IMR-90 (cell line): ENCODE data around the gene DBI. TPM values are rescaled to one million over a fixed set of nuclear protein-coding genes. Genes with fewer than 3 reads are reported as not detected.

ENCODE experiments used
- ATAC-seq: fragments of 200-7000 bp; cut with Tn5 transposase; 2 replicates; pipeline ENCODE4 v1.9.1; 2020; ENCODE audit warnings: low read depth, mild to moderate bottlenecking, moderate library complexity
- BruUV-seq: library from RNA; stranded (reverse); fragments of 400-500 nt; replicated peaks from 2 replicates; lab custom pipeline; 2021; lab: Mats Ljungman, UMichigan
- CTCF ChIA-PET: fragments of 300-600 bp; formaldehyde crosslinking; extraction: SDS; loops from one replicate; lab custom pipeline; 2021; ENCODE audit warnings: antibody characterized with exemption; lab: Yijun Ruan, JAX
- POLR2A ChIA-PET: fragments of 300-600 bp; sonication (Branson Sonifier 250); formaldehyde crosslinking; loops from one replicate; lab custom pipeline; 2022; ENCODE audit warnings: antibody characterized with exemption; ENCODE audit not compliant: unreplicated experiment; lab: Charles Lee
- DNase-seq: peaks from one replicate; pipeline ENCODE4 v3.0.0; 2013
- H2AFZ ChIP-seq: replicated peaks from 2 replicates; pipeline ENCODE3; 2013; ENCODE audit warnings: low read length, mild to moderate bottlenecking; ENCODE audit not compliant: poor library complexity
- H2AK5ac ChIP-seq: 2 replicates; pipeline ENCODE4 v1.6.1; 2013; ENCODE audit warnings: low read depth, low read length, inconsistent platforms
- H2AK9ac ChIP-seq: replicated peaks from 2 replicates; pipeline ENCODE3; 2013; ENCODE audit warnings: mild to moderate bottlenecking, low read depth, low read length, moderate library complexity; ENCODE audit not compliant: poor library complexity
- H2BK120ac ChIP-seq: 2 replicates; pipeline ENCODE4 v1.6.1; 2013; ENCODE audit warnings: low read depth, low read length, inconsistent platforms
- H2BK15ac ChIP-seq: 3 replicates; pipeline ENCODE4 v1.6.1; 2013; ENCODE audit warnings: low read depth, low read length, inconsistent platforms
- H2BK20ac ChIP-seq: 2 replicates; pipeline ENCODE4 v1.6.1; 2013; ENCODE audit warnings: low read depth, mild to moderate bottlenecking, inconsistent platforms, low read length, moderate library complexity
- H2BK5ac ChIP-seq: 2 replicates; pipeline ENCODE4 v1.6.1; 2013; ENCODE audit warnings: mild to moderate bottlenecking, low read depth, low read length, inconsistent platforms; ENCODE audit not compliant: poor library complexity, severe bottlenecking
- H3K14ac ChIP-seq: replicated peaks from 2 replicates; pipeline ENCODE4 v1.6.1; 2013; ENCODE audit warnings: low read depth, low read length, inconsistent platforms
- H3K18ac ChIP-seq: 2 replicates; pipeline ENCODE4 v1.6.1; 2013; ENCODE audit warnings: low read depth, low read length, control low read depth
- H3K23ac ChIP-seq: 2 replicates; pipeline ENCODE4 v1.6.1; 2013; ENCODE audit warnings: low read depth, low read length, inconsistent platforms
- H3K27ac ChIP-seq: 2 replicates; pipeline ENCODE4 v1.5.1; 2013; ENCODE audit warnings: mild to moderate bottlenecking, control low read depth, low read length; ENCODE audit not compliant: insufficient read depth
- H3K27me3 ChIP-seq: 2 replicates; pipeline ENCODE4 v1.6.1; 2013; ENCODE audit warnings: low read length; ENCODE audit not compliant: control insufficient read depth, insufficient read depth
- H3K36me3 ChIP-seq: 2 replicates; pipeline ENCODE4 v1.6.1; 2013; ENCODE audit warnings: low read length, mixed read lengths; ENCODE audit not compliant: control insufficient read depth, insufficient read depth
- H3K4ac ChIP-seq: 2 replicates; pipeline ENCODE4 v1.6.1; 2013; ENCODE audit warnings: low read depth, low read length, inconsistent platforms
- H3K4me1 ChIP-seq: 2 replicates; pipeline ENCODE4 v1.6.1; 2013; ENCODE audit warnings: low read length, mixed read lengths; ENCODE audit not compliant: control insufficient read depth, insufficient read depth
- H3K4me2 ChIP-seq: 2 replicates; pipeline ENCODE4 v1.6.1; 2013; ENCODE audit warnings: low read depth, mild to moderate bottlenecking, control low read depth, low read length, moderate library complexity
- H3K4me3 ChIP-seq: 2 replicates; pipeline ENCODE4 v1.5.1; 2013; ENCODE audit warnings: low read depth, mild to moderate bottlenecking, control low read depth, low read length, moderate library complexity; ENCODE audit not compliant: insufficient read depth
- H3K56ac ChIP-seq: 2 replicates; pipeline ENCODE4 v1.6.1; 2013; ENCODE audit warnings: low read length, inconsistent platforms; ENCODE audit not compliant: insufficient read depth; ENCODE audit errors: extremely low read depth
- H3K79me1 ChIP-seq, 2 experiments: 2 replicates each; pipeline ENCODE4 v1.6.1; 2013; ENCODE audit warnings: low read length in 2 of 2, inconsistent platforms in 1 of 2, low read depth in 1 of 2
- H3K9ac ChIP-seq: 2 replicates; pipeline ENCODE4 v1.6.1; 2013; ENCODE audit warnings: low read depth, low read length, control low read depth
- H3K9me1 ChIP-seq: 2 replicates; pipeline ENCODE4 v1.6.1; 2013; ENCODE audit warnings: low read length, inconsistent platforms; ENCODE audit not compliant: insufficient read depth
- H3K9me3 ChIP-seq: 2 replicates; pipeline ENCODE4 v1.6.1; 2013; ENCODE audit warnings: low read length; ENCODE audit not compliant: control insufficient read depth, insufficient read depth
- H4K20me1 ChIP-seq: 2 replicates; pipeline ENCODE4 v1.6.1; 2013; ENCODE audit warnings: low read length, inconsistent platforms; ENCODE audit not compliant: insufficient read depth
- H4K5ac ChIP-seq: 2 replicates; pipeline ENCODE4 v1.6.1; 2013; ENCODE audit warnings: mild to moderate bottlenecking, low read depth, low read length, control low read depth
- H4K8ac ChIP-seq, 2 experiments: 2 replicates each; pipeline ENCODE4 v1.6.1; 2013; ENCODE audit warnings: low read depth in 2 of 2, low read length in 2 of 2, control low read depth in 1 of 2, inconsistent platforms in 1 of 2
- H4K91ac ChIP-seq: 2 replicates; pipeline ENCODE4 v1.6.1; 2013; ENCODE audit warnings: low read depth, low read length, inconsistent platforms; ENCODE audit not compliant: insufficient read depth
- MAZ ChIP-seq: IDR thresholded peaks from 2 replicates; pipeline ENCODE4 v1.6.1; 2012; ENCODE audit warnings: low read depth, mild to moderate bottlenecking, low read length, improper control_type of control experiment, moderate library complexity, borderline replicate concordance
- RCOR1 ChIP-seq: IDR thresholded peaks from 2 replicates; pipeline ENCODE4 v1.6.1; 2012; ENCODE audit warnings: mild to moderate bottlenecking, low read length, improper control_type of control experiment; ENCODE audit not compliant: insufficient replicate concordance
- WGBS, 2 experiments: methylation state at CpG; one replicate each; pipeline versions ENCODE4 v1.1.5 to v1.1.7; 2013; ENCODE audit warnings: missing lambda C conversion rate in 2 of 2; ENCODE audit not compliant: insufficient read length in 1 of 2; ENCODE audit errors: extremely low coverage in 2 of 2; 5-methylcytosine and 5-hydroxymethylcytosine counted together
- dilution Hi-C: fragments of 300-500 bp; cut with HindIII; formaldehyde crosslinking; loops from one replicate; pipeline ENCODE4 v1.14.3; 2018; ENCODE audit warnings: low sequenced_read_pairs; ENCODE audit not compliant: unreplicated experiment
- in situ Hi-C: fragments of 300-500 bp; cut with MboI; formaldehyde crosslinking; loops from 3 replicates; pipeline ENCODE4 v1.14.3; 2019; ENCODE audit warnings: low sequenced_read_pairs, inconsistent platforms, mixed read lengths
- intact Hi-C: fragments of 100-400 bp; cut with micrococcal nuclease; formaldehyde crosslinking; loops from 2 replicates; pipeline ENCODE4 v1.10.0; 2022
- polyA plus RNA-seq, 3 experiments: library from polyadenylated mRNA; depleted of rRNA; stranded (reverse); fragments of >200 nt; gene quantifications; 2 replicates each; pipeline ENCODE4 v1.2.3, GENCODE V29; 2012; ENCODE audit warnings: low replicate concordance in 1 of 3
- total RNA-seq: library from RNA; depleted of rRNA; stranded (reverse); fragments of >200 nt; gene quantifications from 2 replicates; pipeline ENCODE4 v1.2.3, GENCODE V29; 2012

The DBI gene
- total and polyA plus RNA-seq, 2 of the 4 experiments (the other 2 are of a cell fraction) = 42.5 to 278 TPM

DNA sequence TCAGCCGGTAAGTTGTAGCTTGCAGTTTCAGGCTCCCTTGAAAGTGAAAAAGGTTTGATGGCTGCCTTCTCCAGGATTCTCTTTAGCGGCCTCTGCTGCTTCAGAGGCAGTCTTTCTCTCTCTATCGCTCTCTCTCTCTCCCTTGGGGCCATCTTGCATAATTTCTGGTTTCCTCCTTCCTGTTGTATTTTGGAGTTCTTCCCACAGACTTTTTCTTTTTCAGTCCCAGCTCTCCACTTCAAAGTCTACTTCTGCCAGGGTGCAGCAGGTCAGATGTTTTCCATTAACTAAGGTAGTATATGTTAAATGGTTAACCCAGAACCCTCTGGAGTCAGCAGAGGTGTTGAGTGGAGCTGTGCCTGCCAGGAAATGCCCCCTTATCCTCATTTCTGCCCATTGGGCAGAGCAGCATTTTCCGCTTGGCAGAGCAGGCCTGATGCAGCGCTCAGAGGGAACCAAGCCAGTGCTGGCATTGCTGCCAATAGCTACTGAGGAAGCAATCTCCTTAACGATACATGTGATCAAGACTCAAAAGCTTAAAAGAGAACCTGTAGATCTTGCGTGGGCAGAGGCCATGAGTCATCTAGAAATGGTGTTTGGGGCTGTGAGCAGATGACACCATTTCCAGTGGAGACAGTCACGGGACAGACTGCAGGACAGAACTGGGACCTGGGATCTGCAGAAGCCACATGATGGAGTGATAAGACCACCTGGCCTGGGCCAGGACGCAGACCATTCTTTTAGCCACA is 20.8 kb downstream of the DBI start:
- CTCF ChIA-PET = no interaction called here
- POLR2A ChIA-PET = no interaction called here
- in situ Hi-C loops (no loop called here), dilution Hi-C loops (no loop called here), intact Hi-C loops (no loop called here)
- H2BK120ac ChIP-seq = no peak overlapping the region
- no peak overlapping the region for H3K4ac ChIP-seq
- no peaks in the 10 kb centered on the region for H3K36me3 ChIP-seq
- no peaks in the 10 kb centered on the region for H4K20me1 ChIP-seq
- H2AFZ ChIP-seq = no peak overlapping the region
- no peak overlapping the region for H2AK5ac ChIP-seq
- peaks cover 5% of the 10 kb centered on the region for H3K27me3 ChIP-seq
- no peak overlapping the region for H3K23ac ChIP-seq
- H2BK5ac ChIP-seq = no peak overlapping the region
- H3K56ac ChIP-seq = no peak overlapping the region
- DNase-seq = peak; percentile 20
- WGBS, 2 experiments = 67% methylated on average over 1 of the region's 9 CpGs; no CpG with 5 or more reads in 1 of the 2 experiments
- no peak overlapping the region for H2BK20ac ChIP-seq
- no peak overlapping the region for H3K4me3 ChIP-seq
- H2BK15ac ChIP-seq = no peak overlapping the region
- ATAC-seq = peak; percentile 56
- H4K91ac ChIP-seq = no peak overlapping the region
- no TSS peak for BruUV-seq
- H3K79me1 ChIP-seq = no peaks in the 10 kb centered on the region
- no peak for TF ChIP-seq MAZ
- no peak for TF ChIP-seq RCOR1
- H3K14ac ChIP-seq = no peak overlapping the region
- no peaks in the 10 kb centered on the region for H3K9me1 ChIP-seq
- H3K18ac ChIP-seq = no peak overlapping the region
- no peak overlapping the region for H3K27ac ChIP-seq
- H3K4me2 ChIP-seq = no peak overlapping the region
- no peak overlapping the region for H3K9ac ChIP-seq
- H3K4me1 ChIP-seq = no peaks in the 10 kb centered on the region
- no peaks in the 10 kb centered on the region for H3K9me3 ChIP-seq
- H4K5ac ChIP-seq = no peak overlapping the region
- H2AK9ac ChIP-seq = peak overlapping the region; percentile 3
- no peak overlapping the region for H4K8ac ChIP-seq
